Hepatic stellate cell (primary cell): ENCODE measurements around the gene FARP1.
A peak's percentile ranks its signal among the peaks of the same experiment; 100 is the strongest.

Experiments used
- DNase-seq: peaks from one replicate; pipeline ENCODE4 v3.0.0; 2011; ENCODE audit warnings: low spot score

Gene FARP1

DNA sequence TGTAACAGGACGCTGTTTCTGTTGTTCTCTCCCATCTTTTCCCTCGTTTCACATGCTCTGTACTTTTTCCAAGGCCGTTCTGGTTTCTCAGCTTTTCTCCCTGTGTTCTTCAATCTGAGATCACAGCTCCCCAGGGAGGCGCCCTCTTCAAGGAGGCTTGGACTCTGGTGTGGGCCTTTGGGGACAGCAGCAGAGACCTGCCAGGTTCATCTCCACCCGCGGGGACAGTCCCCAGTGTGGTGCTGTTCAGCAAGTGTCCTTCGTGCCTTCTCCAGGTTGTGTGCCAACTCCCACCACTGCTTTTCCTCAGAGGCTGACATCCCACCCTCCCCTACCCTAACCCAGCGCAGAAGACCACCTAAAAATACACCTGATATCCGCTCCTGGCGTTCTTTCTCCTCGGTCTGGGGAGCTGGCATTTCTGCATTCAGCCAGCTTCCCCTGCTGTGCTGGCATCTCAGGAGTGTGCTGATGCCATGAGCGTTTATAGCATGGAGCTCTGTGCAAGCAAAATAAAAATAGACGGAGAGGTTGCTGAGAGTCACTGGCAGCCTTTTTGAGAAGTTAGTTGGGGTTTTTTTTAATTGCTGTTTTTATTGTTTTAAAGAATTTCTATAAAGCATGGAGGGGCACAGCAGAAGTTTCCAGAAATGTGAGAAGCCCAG lies 284.6 kb downstream of the FARP1 start:
- no peak for DNase-seq

DNA sequence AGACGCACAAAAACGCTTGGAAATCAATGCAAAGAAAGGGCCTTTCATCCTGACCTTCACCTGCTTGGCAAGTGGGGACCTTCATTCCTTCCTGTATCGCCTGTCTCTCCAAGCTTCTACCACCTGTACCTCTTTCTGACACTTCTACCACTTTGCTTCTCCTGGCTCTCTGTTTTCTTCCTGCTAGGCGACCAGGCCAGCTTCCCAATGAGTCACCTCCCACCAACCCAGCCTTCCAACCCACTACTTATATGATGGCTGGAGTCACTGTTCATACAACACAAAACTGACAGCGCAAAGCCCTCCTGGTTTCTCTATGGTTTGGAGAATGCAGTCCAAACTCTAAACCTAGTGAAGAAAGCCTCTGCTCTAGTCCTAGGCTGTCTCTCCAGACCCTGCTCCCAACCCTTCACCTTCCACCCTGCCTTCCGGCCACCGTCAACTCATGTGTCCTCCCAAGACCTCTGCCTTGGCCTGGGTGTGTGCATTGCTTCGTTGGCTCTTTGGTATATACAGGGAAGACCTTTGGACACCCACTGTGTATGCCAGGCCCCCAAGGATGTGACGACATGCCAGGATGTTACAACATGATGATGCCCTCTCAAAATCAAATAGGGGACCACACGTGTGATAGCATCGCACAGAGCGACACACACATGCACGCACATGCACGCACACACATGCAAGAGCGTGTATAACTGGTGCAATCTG lies 285.5 kb downstream of the FARP1 start:
- DNase-seq, result no peak

DNA sequence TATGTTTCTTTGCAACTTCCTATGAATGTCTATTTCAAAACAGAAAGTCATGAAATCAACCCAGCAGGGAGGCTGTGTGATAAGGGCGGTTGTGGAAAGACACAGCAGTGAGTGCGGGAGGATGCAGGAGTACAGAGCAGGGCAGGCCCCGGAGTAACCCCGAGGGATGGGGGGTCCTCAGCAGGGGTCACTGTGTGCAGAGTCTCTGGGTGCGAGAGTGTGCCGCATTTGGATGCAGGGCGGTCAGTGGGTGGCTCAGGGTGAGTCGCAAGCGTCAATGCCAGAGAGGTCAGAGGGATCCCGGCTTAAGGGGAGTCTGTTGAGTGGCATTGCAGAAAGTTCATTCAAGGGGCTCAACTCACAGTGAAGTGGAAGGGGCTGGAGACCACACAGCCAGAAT lies 286.2 kb downstream of the FARP1 start:
- DNase-seq, result no peak

- DNase-seq, result no peak
Observed at GRCh38 chr13:98429531-98429930, 286.6 kb downstream of the FARP1 start.

DNA sequence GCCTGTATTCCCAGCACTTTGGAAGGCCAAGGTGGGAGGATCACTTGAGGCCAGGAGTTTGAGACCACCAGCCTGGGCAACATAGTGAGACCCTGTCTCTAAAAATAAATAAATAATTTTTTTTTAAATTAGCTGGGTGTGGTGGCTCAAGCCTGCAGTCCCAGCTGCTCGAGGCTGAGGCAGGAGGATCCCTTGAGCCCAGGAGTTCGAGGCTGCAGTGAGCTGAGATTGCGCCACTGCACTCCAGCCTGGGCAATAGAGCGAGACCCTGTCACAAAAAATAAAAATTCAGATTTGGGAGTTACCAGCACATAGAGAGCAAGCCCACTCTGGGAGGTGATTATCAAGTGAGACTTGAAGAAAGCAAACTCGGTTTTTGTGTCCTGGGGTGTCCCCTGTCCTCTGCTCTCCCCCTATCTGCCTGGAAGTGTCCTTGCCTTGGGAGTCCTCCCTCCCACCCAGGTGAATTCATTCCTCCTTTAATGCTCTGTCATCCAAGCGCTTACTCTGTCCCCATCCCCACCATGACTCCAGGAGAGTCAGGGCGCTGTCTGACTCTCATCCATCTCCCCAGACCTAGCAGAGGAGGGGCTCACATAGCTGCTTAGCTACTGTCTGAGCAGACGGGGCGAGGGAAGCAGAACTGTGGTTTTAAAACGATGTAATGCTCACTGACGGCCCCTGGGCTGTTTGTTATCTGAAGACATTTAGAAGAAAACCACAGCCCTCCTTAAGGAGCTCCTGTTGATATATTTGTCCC lies 287.3 kb downstream of the FARP1 start:
- no peak for DNase-seq

DNA sequence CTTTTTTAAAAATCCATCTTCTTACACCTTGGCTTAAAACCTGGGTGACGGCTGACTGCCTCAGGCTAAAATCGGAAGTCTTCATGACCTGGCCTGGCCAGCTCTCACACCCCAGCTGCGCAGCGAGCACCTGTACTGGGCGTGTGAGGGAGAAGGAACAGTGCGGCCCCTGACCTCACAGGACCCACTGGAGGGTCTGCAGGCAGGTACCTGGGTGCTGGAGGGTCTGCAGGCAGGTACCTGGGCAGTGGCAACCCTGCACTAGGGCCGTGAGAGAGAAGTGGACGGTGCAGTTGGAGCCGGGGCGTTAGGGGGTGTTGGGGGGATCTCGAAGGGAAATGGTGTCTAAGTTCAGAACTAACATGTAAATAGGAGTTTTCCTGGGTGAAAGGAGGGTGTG lies 289.7 kb downstream of the FARP1 start:
- no peak for DNase-seq

- no peak for DNase-seq
Observed at GRCh38 chr13:98433654-98434053, 290.8 kb downstream of the FARP1 start.

- no peak for DNase-seq
Observed at GRCh38 chr13:98434060-98434459, 291.2 kb downstream of the FARP1 start.

- DNase-seq, result no peak
Observed at GRCh38 chr13:98435376-98435775, 292.5 kb downstream of the FARP1 start.

- no peak for DNase-seq
Observed at GRCh38 chr13:98436233-98436910, 293.5 kb downstream of the FARP1 start.

- no peak for DNase-seq
Observed at GRCh38 chr13:98438246-98439125, 295.6 kb downstream of the FARP1 start.

GRCh38 chr13:98439126-98439828 lies 296.4 kb downstream of the FARP1 start:
- no peak for DNase-seq

DNA sequence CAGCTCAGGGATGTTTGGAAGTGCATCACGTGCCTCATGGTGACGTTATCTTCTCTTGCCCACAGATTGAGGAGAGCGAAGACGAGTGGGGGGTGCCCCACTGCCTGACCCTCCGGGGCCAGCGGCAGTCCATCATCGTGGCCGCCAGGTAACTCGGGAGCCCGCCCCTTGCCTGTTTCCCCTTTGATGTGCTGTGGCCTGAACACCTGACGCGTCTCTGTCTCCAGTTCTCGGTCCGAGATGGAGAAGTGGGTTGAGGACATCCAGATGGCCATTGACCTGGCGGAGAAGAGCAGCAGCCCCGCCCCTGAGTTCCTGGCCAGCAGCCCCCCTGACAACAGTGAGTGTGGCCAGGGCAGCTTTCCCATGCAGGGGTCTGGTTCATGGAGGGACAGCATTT lies 297.0 kb downstream of the FARP1 start:
- DNase-seq, result no peak

GRCh38 chr13:98440390-98441055 lies 297.6 kb downstream of the FARP1 start:
- no peak for DNase-seq

GRCh38 chr13:98441056-98441676 lies 298.3 kb downstream of the FARP1 start:
- no peak for DNase-seq

GRCh38 chr13:98442391-98443230 lies 299.7 kb downstream of the FARP1 start:
- no peak for DNase-seq

DNA sequence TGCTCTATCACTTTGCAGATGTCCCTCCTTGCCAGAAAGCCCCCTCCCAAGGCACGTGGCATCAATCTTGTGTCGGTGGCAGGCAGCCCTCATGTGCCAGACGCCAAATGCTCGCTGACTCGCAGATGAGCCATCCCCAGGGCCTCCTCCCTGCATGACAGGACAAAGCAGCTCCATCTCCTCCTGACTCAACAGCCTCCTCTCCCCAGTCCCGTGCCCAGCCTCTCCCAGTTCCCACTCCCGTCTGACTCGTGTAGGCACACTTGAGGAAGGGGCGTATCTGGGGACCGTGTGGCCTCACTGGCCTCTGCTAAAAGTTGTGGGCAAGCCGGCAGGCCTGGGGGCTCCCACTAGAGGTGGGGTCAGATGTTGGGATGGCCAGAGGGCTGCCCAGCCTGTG lies 300.4 kb downstream of the FARP1 start:
- peak; percentile 95 for DNase-seq

GRCh38 chr13:98443800-98444325 lies 301.0 kb downstream of the FARP1 start:
- DNase-seq, result no peak

- no peak for DNase-seq
Observed at GRCh38 chr13:98444381-98444780, 301.5 kb downstream of the FARP1 start.
